HG02678 (cell line): ENCODE measurements around the gene SKIDA1.

Source experiments
- ATAC-seq: cut with Tn5 transposase; IDR thresholded peaks from one replicate; pipeline ENCODE4 v1.9.1; 2021; ENCODE audit warnings: mild to moderate bottlenecking, moderate library complexity; ENCODE audit not compliant: unreplicated experiment

Gene SKIDA1

GRCh38 chr10:21517134-21518031 is 8.1 kb downstream of the SKIDA1 start:
- peak; percentile 61 for ATAC-seq

GRCh38 chr10:21516242-21517131 is 9.0 kb downstream of the SKIDA1 start:
- ATAC-seq: peak; percentile 73

GRCh38 chr10:21515361-21516241 is 9.9 kb downstream of the SKIDA1 start:
- ATAC-seq: no peak

- ATAC-seq: no peak
Measured at GRCh38 chr10:21514818-21515351, 10.6 kb downstream of the SKIDA1 start.

GRCh38 chr10:21514129-21514817 is 11.2 kb downstream of the SKIDA1 start:
- no peak for ATAC-seq

- ATAC-seq: no peak
Measured at GRCh38 chr10:21513405-21513788, 12.1 kb downstream of the SKIDA1 start.

GRCh38 chr10:21512573-21513404 is 12.7 kb downstream of the SKIDA1 start:
- ATAC-seq: no peak

GRCh38 chr10:21511946-21512572 is 13.4 kb downstream of the SKIDA1 start:
- no peak for ATAC-seq

- ATAC-seq: no peak
Measured at GRCh38 chr10:21511095-21511570, 14.3 kb downstream of the SKIDA1 start.

- ATAC-seq: no peak
Measured at GRCh38 chr10:21510241-21511094, 15.0 kb downstream of the SKIDA1 start.

GRCh38 chr10:21509341-21510240 is 15.9 kb downstream of the SKIDA1 start:
- ATAC-seq: no peak

- no peak for ATAC-seq
Measured at GRCh38 chr10:21508706-21509331, 16.7 kb downstream of the SKIDA1 start.

- ATAC-seq: no peak
Measured at GRCh38 chr10:21507150-21507549, 18.3 kb downstream of the SKIDA1 start.

GRCh38 chr10:21506351-21506750 is 19.1 kb downstream of the SKIDA1 start:
- no peak for ATAC-seq

- no peak for ATAC-seq
Measured at GRCh38 chr10:21505711-21506278, 19.7 kb downstream of the SKIDA1 start.

- no peak for ATAC-seq
Measured at GRCh38 chr10:21503542-21503941, 21.9 kb downstream of the SKIDA1 start.
